Measurements from ENCODE around the gene CMC1.
"Not testable (repeated sequence)": the region's sequence is repeated elsewhere in the genome, so short reads cannot be mapped to it uniquely, and the experiment has no call there.

The CMC1 gene, protein sequence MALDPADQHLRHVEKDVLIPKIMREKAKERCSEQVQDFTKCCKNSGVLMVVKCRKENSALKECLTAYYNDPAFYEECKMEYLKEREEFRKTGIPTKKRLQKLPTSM

DNA sequence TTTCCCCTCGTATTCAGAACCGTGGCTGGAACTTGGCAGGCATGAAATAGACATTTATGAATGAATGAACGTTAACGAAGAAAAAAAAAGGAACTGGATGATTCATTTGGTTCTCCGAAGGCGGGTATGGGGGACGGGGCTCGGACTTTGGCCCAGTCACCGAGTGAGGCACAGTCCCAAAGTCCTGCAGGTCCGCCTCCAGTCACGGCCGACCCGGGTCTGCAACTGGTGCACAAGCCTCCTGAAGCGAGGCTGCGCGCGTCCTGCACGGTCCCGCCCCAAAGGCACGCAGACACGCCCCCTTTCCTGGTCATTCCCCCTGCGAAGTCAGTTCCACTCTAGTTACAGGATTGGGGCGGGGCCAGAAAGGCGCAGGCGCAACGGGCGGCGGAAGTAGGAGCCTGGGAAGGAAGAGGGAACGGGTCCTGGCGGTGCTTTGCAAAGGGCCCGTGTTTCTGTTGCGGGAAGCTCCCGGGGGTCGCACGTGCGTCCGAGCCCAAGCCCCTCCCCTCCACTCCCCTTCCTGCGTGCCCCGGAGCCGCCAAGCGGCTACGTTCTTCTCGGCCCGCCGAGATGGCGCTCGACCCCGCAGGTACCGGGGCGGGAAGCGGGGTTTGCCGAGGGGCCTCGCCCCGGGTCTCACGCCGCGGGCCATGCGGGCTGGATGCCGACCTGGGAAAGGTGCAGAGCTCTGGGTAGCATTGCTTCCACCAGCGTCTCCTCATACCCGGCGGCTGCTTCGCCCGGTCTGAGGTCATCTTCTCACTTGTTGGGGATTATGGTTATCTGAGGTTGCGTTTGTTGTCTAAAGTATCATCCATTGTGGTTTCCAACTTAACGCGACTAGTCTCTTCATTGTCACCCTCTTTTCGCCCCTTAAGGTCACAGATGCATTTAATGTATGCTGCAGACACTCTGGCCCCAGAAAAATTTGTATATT lies at the start of gene CMC1:
Gene CMC1 (plus strand): TSS at position 399 of the 940 bp plus-strand sequence. CDS start 175 bp downstream, at position 574.
- Histone ChIP-seq H3K36me3 (ENCODE audit: insufficient read depth, low read length) (no peaks in the 10 kb centered on the region), H3K79me2 (ENCODE audit: control insufficient read depth, insufficient read depth, low read length, unreplicated experiment) (peaks cover 42% of the 10 kb centered on the region), H3K27ac (ENCODE audit: low read depth, low read length) (peak within 1 kb of the TSS; percentile 29)

DNA sequence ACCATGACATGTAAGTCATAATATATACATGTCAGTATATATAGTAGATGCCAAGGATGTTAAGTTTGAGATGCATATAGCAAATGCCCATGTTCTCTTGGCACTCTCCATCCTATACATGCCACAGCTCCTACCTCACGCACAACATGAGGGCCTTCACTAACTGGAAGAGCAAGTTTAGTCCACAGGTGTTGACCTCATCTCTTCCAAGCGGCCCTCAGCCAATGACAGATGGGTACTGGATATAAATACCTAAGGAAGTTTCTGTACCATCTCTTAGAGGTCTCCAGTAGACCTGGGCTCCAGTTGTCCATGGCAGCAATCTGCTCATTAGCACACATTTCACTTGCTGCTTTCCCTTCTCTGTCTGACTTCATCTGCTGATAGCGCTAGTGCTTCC lies 43.3 kb upstream of the CMC1 start:
- Histone ChIP-seq H3K27me3 (ENCODE audit: insufficient read depth, low read length) (peaks cover 5% of the 10 kb centered on the region; the same call in 1 of the 2 replicates), H2AFZ (ENCODE audit: low read length, unreplicated experiment) (no peak overlapping the region), H3K79me2 (ENCODE audit: control insufficient read depth, insufficient read depth, low read length, unreplicated experiment) (no peaks in the 10 kb centered on the region), H3K27ac (ENCODE audit: low read depth, low read length) (no peak overlapping the region), H3K4me1 (ENCODE audit: control insufficient read depth, insufficient read depth, low read length, unreplicated experiment) (no peaks in the 10 kb centered on the region), H3K4me3 (ENCODE audit: low read depth, low read length) (no peak overlapping the region), H3K36me3 (ENCODE audit: insufficient read depth, low read length) (no peaks in the 10 kb centered on the region)

More for the DNA sequence above, at the start of gene CMC1:
- peak within 1 kb of the TSS; percentile 86 for H3K4me3 ChIP-seq (ENCODE audit: low read depth, low read length)
- peaks cover 13% of the 10 kb centered on the region for H3K4me1 ChIP-seq (ENCODE audit: control insufficient read depth, insufficient read depth, low read length, unreplicated experiment)
- H2AFZ ChIP-seq (ENCODE audit: low read length, unreplicated experiment): peak within 1 kb of the TSS; percentile 98
- no peaks in the 10 kb centered on the region for H3K27me3 ChIP-seq (ENCODE audit: insufficient read depth, low read length)

GRCh38 chr3:28198974-28199373 lies 42.4 kb upstream of the CMC1 start:
- peaks cover 5% of the 10 kb centered on the region; the same call in 1 of the 2 replicates for H3K27me3 ChIP-seq (ENCODE audit: insufficient read depth, low read length)
- no peak overlapping the region for H3K27ac ChIP-seq (ENCODE audit: low read depth, low read length)
- H2AFZ ChIP-seq (ENCODE audit: low read length, unreplicated experiment): no peak overlapping the region

DNA sequence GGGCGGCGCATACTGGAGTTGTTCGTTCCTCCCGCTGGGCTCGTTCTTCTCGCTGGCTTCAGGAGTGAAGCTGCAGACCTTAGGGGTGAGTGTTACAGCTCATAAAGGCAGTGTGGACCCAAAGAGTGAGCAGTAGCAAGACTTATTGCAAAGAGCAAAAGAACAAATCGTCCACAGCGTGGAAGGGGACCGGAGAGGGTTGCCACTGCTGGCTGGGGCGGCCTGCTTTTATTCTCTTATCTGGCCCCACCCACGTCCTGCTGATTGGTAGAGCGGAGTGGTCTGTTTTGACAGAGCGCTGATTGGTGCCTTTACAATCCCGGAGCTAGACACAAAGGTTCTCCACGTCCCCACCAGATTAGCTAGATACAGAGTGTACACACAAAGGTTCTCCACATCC lies 41.8 kb upstream of the CMC1 start:
- not testable (repeated sequence) for H3K36me3 ChIP-seq (ENCODE audit: insufficient read depth, low read length); H3K27me3 ChIP-seq (ENCODE audit: insufficient read depth, low read length); H2AFZ ChIP-seq (ENCODE audit: low read length, unreplicated experiment); H3K79me2 ChIP-seq (ENCODE audit: control insufficient read depth, insufficient read depth, low read length, unreplicated experiment); H3K4me3 ChIP-seq (ENCODE audit: low read depth, low read length); H3K27ac ChIP-seq (ENCODE audit: low read depth, low read length); H3K4me1 ChIP-seq (ENCODE audit: control insufficient read depth, insufficient read depth, low read length, unreplicated experiment)

More at GRCh38 chr3:28198974-28199373, 42.4 kb upstream of the CMC1 start:
- Histone ChIP-seq H3K4me1 (ENCODE audit: control insufficient read depth, insufficient read depth, low read length, unreplicated experiment) (no peaks in the 10 kb centered on the region), H3K79me2 (ENCODE audit: control insufficient read depth, insufficient read depth, low read length, unreplicated experiment) (no peaks in the 10 kb centered on the region), H3K4me3 (ENCODE audit: low read depth, low read length) (no peak overlapping the region), H3K36me3 (ENCODE audit: insufficient read depth, low read length) (no peaks in the 10 kb centered on the region)

DNA sequence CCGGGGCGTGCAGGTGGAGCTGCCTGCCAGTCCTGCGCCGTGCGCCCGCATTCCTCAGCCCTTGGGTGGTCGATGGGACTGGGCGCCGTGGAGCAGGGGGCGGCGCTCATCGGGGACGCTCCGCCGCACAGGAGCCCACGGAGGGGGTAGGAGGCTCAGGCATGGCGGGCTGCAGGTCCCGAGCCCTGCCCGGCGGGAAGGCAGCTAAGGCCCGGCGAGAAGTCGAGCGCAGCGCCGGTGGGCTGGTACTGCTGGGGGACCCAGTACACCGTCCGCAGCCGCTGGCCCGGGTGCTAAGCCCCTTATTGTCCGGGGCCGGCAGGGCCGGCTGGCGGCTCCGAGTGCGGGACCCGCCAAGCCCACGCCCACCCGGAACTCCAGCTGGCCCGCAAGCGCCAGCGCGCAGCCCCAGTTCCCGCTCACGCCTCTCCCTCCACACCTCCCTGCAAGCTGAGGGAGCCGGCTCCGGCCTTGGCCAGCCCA lies 41.0 kb upstream of the CMC1 start:
- H3K27ac ChIP-seq (ENCODE audit: low read depth, low read length); H3K27me3 ChIP-seq (ENCODE audit: insufficient read depth, low read length); H3K4me3 ChIP-seq (ENCODE audit: low read depth, low read length); H3K36me3 ChIP-seq (ENCODE audit: insufficient read depth, low read length); H2AFZ ChIP-seq (ENCODE audit: low read length, unreplicated experiment); H3K79me2 ChIP-seq (ENCODE audit: control insufficient read depth, insufficient read depth, low read length, unreplicated experiment); H3K4me1 ChIP-seq (ENCODE audit: control insufficient read depth, insufficient read depth, low read length, unreplicated experiment): not testable (repeated sequence)

DNA sequence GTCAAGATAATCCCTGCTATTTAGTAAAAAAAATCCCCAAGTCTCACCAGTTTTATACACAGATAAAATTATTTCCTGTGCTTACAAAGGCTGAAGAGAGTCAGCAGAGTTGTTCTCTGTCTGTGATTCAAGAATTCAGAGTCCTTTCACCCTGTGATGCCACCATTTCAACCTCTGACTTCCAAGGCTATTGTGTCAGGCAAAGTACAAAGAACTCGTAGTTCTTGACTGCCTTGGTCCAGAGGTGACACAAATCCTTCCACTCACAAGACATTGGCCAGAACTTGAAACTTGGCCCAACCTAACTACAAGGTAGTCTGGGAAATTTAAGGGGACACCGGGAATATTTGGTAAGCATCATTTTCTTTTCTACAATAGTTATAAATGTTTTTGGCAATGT lies 34.9 kb upstream of the CMC1 start:
- Histone ChIP-seq H2AFZ (ENCODE audit: low read length, unreplicated experiment) (peak overlapping the region; percentile 6), H3K27me3 (ENCODE audit: insufficient read depth, low read length) (no peaks in the 10 kb centered on the region)

DNA sequence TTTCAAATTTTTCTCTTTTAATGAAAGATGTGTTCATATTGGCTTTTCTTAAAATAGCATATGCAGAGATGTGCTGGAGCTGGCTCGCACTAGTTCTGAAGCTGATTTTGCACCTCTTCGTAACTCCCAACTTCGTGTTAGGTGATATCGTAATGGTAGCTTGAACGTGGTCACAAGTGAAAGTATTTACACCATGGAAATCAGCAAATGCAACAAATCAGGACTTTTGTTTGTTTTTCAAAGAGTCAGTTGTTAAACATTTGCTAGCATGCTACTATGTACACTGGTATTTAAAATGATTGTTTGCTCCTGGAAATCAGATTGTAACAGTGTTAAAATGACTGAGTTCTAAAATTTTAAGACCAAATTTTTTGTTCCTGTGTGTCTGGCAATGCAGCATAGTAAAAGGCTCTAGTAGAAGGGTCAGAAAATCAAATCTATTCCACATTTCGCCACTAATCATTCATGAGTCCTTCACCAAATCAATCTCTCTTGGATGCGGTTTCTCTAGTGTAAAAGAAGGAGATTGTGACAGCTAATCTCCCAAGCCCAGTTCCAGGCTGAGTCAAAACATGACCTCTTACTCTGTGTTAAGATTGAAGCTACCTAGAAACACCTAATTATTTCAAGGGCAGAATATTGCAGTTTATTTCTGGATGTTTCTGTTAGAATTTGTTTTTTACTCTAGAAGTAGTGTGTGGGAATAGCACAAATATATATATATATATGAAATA lies 34.3 kb upstream of the CMC1 start:
- Histone ChIP-seq H3K27me3 (ENCODE audit: insufficient read depth, low read length) (no peaks in the 10 kb centered on the region), H3K36me3 (ENCODE audit: insufficient read depth, low read length) (no peaks in the 10 kb centered on the region), H2AFZ (ENCODE audit: low read length, unreplicated experiment) (peak overlapping the region; percentile 6), H3K27ac (ENCODE audit: low read depth, low read length) (no peak overlapping the region), H3K4me3 (ENCODE audit: low read depth, low read length) (no peak overlapping the region), H3K4me1 (ENCODE audit: control insufficient read depth, insufficient read depth, low read length, unreplicated experiment) (no peaks in the 10 kb centered on the region), H3K79me2 (ENCODE audit: control insufficient read depth, insufficient read depth, low read length, unreplicated experiment) (no peaks in the 10 kb centered on the region)

More for the DNA sequence above, 34.9 kb upstream of the CMC1 start:
- H3K36me3 ChIP-seq (ENCODE audit: insufficient read depth, low read length): no peaks in the 10 kb centered on the region
- H3K4me1 ChIP-seq (ENCODE audit: control insufficient read depth, insufficient read depth, low read length, unreplicated experiment): no peaks in the 10 kb centered on the region
- H3K4me3 ChIP-seq (ENCODE audit: low read depth, low read length): no peak overlapping the region
- H3K79me2 ChIP-seq (ENCODE audit: control insufficient read depth, insufficient read depth, low read length, unreplicated experiment): no peaks in the 10 kb centered on the region
- no peak overlapping the region for H3K27ac ChIP-seq (ENCODE audit: low read depth, low read length)

- no peak overlapping the region for H3K27ac ChIP-seq (ENCODE audit: low read depth, low read length)
- H3K4me3 ChIP-seq (ENCODE audit: low read depth, low read length): no peak overlapping the region
- no peaks in the 10 kb centered on the region for H3K36me3 ChIP-seq (ENCODE audit: insufficient read depth, low read length)
- no peaks in the 10 kb centered on the region for H3K27me3 ChIP-seq (ENCODE audit: insufficient read depth, low read length)
- no peaks in the 10 kb centered on the region for H3K4me1 ChIP-seq (ENCODE audit: control insufficient read depth, insufficient read depth, low read length, unreplicated experiment)
- H3K79me2 ChIP-seq (ENCODE audit: control insufficient read depth, insufficient read depth, low read length, unreplicated experiment): no peaks in the 10 kb centered on the region
- no peak overlapping the region for H2AFZ ChIP-seq (ENCODE audit: low read length, unreplicated experiment)
Measured at GRCh38 chr3:28210968-28211713, 30.3 kb upstream of the CMC1 start.

DNA sequence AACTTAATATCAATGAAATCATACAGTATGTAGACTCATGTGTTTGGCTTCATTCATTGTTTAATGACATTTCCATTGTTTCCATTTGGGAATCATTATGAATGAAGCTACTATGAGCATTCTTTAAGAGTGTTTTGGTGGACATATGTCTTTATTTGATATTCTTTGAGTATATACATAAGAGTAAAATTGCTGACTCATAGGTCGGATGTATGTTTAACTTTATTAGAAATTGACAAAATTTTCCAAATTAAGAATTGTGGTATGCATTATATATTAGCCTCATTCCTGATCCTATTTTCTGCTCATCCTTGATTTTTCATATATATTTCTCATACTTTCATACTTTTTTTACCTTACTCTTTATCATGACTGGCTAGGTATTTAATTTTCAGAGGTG lies 28.7 kb upstream of the CMC1 start:
- H3K79me2 ChIP-seq (ENCODE audit: control insufficient read depth, insufficient read depth, low read length, unreplicated experiment): no peaks in the 10 kb centered on the region
- H3K4me1 ChIP-seq (ENCODE audit: control insufficient read depth, insufficient read depth, low read length, unreplicated experiment): no peaks in the 10 kb centered on the region

GRCh38 chr3:28215407-28215806 lies 26.0 kb upstream of the CMC1 start:
- H3K4me3 ChIP-seq (ENCODE audit: low read depth, low read length): no peak overlapping the region
- no peak overlapping the region for H3K27ac ChIP-seq (ENCODE audit: low read depth, low read length)
- H3K27me3 ChIP-seq (ENCODE audit: insufficient read depth, low read length): no peaks in the 10 kb centered on the region
- no peaks in the 10 kb centered on the region for H3K79me2 ChIP-seq (ENCODE audit: control insufficient read depth, insufficient read depth, low read length, unreplicated experiment)
- no peaks in the 10 kb centered on the region for H3K4me1 ChIP-seq (ENCODE audit: control insufficient read depth, insufficient read depth, low read length, unreplicated experiment)
- H3K36me3 ChIP-seq (ENCODE audit: insufficient read depth, low read length): no peaks in the 10 kb centered on the region
- no peak overlapping the region for H2AFZ ChIP-seq (ENCODE audit: low read length, unreplicated experiment)

More for the DNA sequence above, 28.7 kb upstream of the CMC1 start:
- no peak overlapping the region for H3K4me3 ChIP-seq (ENCODE audit: low read depth, low read length)
- no peaks in the 10 kb centered on the region for H3K27me3 ChIP-seq (ENCODE audit: insufficient read depth, low read length)
- no peak overlapping the region for H2AFZ ChIP-seq (ENCODE audit: low read length, unreplicated experiment)
- H3K36me3 ChIP-seq (ENCODE audit: insufficient read depth, low read length): no peaks in the 10 kb centered on the region
- no peak overlapping the region for H3K27ac ChIP-seq (ENCODE audit: low read depth, low read length)
